Measurements from ENCODE around the gene SLC6A19.
"Not testable (repeated sequence)": the region's sequence is repeated elsewhere in the genome, so short reads cannot be mapped to it uniquely, and the experiment has no call there.

Gene SLC6A19

GRCh38 chr5:1201327-1202025, at the start of gene SLC6A19:
SLC6A19 (plus strand) TSS chr5:1201595; CDS start chr5:1201651, 56 bp downstream.
- no peak for DNase-seq (ENCODE audit: low read depth)

- no peak for DNase-seq (ENCODE audit: low read depth)
Observed at GRCh38 chr5:1152156-1152555, 49.2 kb upstream of the SLC6A19 start.

- DNase-seq (ENCODE audit: low read depth): peak; percentile 82
Observed at GRCh38 chr5:1152771-1153282, 48.6 kb upstream of the SLC6A19 start.

GRCh38 chr5:1153428-1153827, 48.0 kb upstream of the SLC6A19 start:
- DNase-seq (ENCODE audit: low read depth): no peak

GRCh38 chr5:1155191-1156032, 46.0 kb upstream of the SLC6A19 start:
- DNase-seq (ENCODE audit: low read depth): no peak

- DNase-seq (ENCODE audit: low read depth): no peak
Observed at GRCh38 chr5:1156033-1156753, 45.2 kb upstream of the SLC6A19 start.

GRCh38 chr5:1156754-1157460, 44.5 kb upstream of the SLC6A19 start:
- DNase-seq (ENCODE audit: low read depth): no peak

- not testable (repeated sequence) for DNase-seq (ENCODE audit: low read depth)
Observed at GRCh38 chr5:1157461-1157986, 43.9 kb upstream of the SLC6A19 start.

GRCh38 chr5:1158647-1159340, 42.6 kb upstream of the SLC6A19 start:
- no peak for DNase-seq (ENCODE audit: low read depth)

- DNase-seq (ENCODE audit: low read depth): no peak
Observed at GRCh38 chr5:1159341-1159675, 42.1 kb upstream of the SLC6A19 start.

- no peak for DNase-seq (ENCODE audit: low read depth)
Observed at GRCh38 chr5:1159774-1160406, 41.5 kb upstream of the SLC6A19 start.

GRCh38 chr5:1161108-1161832, 40.1 kb upstream of the SLC6A19 start:
- DNase-seq (ENCODE audit: low read depth): no peak

GRCh38 chr5:1161833-1162229, 39.6 kb upstream of the SLC6A19 start:
- no peak for DNase-seq (ENCODE audit: low read depth)

- no peak for DNase-seq (ENCODE audit: low read depth)
Observed at GRCh38 chr5:1162276-1162675, 39.1 kb upstream of the SLC6A19 start.

GRCh38 chr5:1162751-1163150, 38.6 kb upstream of the SLC6A19 start:
- DNase-seq (ENCODE audit: low read depth): no peak

GRCh38 chr5:1163366-1163765, 38.0 kb upstream of the SLC6A19 start:
- DNase-seq (ENCODE audit: low read depth): no peak

GRCh38 chr5:1163879-1164278, 37.5 kb upstream of the SLC6A19 start:
- DNase-seq (ENCODE audit: low read depth): no peak

- no peak for DNase-seq (ENCODE audit: low read depth)
Observed at GRCh38 chr5:1164696-1165630, 36.4 kb upstream of the SLC6A19 start.

GRCh38 chr5:1165864-1166263, 35.5 kb upstream of the SLC6A19 start:
- no peak for DNase-seq (ENCODE audit: low read depth)
